Lower lobe of right lung (tissue), 2 donors: ENCODE data around the gene RECQL5. TPM values are rescaled to one million over a fixed set of nuclear protein-coding genes. Genes with fewer than 3 reads are reported as not detected.
A peak's percentile ranks its signal among the peaks of the same experiment; 100 is the strongest.

Experiments
- ATAC-seq, 2 donors: fragments of 200-7000 bp; cut with Tn5 transposase; one replicate each; pipeline ENCODE4 v1.9.1; 2020 to 2022; ENCODE audit warnings: mild to moderate bottlenecking in 2 of 2, moderate library complexity in 2 of 2
- DNase-seq: peaks from one replicate; pipeline ENCODE4 v3.0.0-alpha.2; 2020
- H3K27ac ChIP-seq: fragments of 200-600 bp; one replicate; pipeline ENCODE4 v1.8.0; 2022
- H3K27me3 ChIP-seq: fragments of 200-600 bp; one replicate; pipeline ENCODE4 v1.8.0; 2022; ENCODE audit warnings: low read depth
- H3K36me3 ChIP-seq: fragments of 200-600 bp; one replicate; pipeline ENCODE4 v1.8.0; 2022; ENCODE audit warnings: mild to moderate bottlenecking
- H3K4me1 ChIP-seq: fragments of 200-600 bp; one replicate; pipeline ENCODE4 v1.8.0; 2022
- H3K4me3 ChIP-seq: fragments of 200-600 bp; one replicate; pipeline ENCODE4 v1.8.0; 2022; ENCODE audit warnings: mild to moderate bottlenecking
- H3K9me3 ChIP-seq: fragments of 200-600 bp; one replicate; pipeline ENCODE4 v1.8.0; 2022
- CTCF ChIP-seq: fragments of 200-600 bp; IDR thresholded peaks from one replicate; pipeline ENCODE4 v1.8.0; 2022; ENCODE audit warnings: antibody characterized with exemption, mild to moderate bottlenecking
- intact Hi-C: fragments of 100-400 bp; cut with DNase I; formaldehyde crosslinking; loops from one replicate; pipeline ENCODE4 v1.11.0; 2022
- total RNA-seq: library from RNA; stranded (reverse); fragmentation: NEBNext Ultra II Directional; extraction: Animal tissue kit (Norgen Biotek cat#: 25700); gene quantifications from one replicate; pipeline ENCODE4 v1.2.1, GENCODE V29; 2021
- donor health status: DM: no; HTN: yes; CAD: no; lungs with severe emphysema.

The RECQL5 gene
- total RNA-seq, 1 donor from 2014 or later = 39.4 TPM

GRCh38 chr17:75647921-75648320, 19.0 kb downstream of the RECQL5 start:
- Histone ChIP-seq H3K27ac (no peak overlapping the region), H3K4me3 (no peak overlapping the region), H3K27me3 (no peaks in the 10 kb centered on the region), H3K36me3 (peaks cover 46% of the 10 kb centered on the region), H3K4me1 (peaks cover 30% of the 10 kb centered on the region), H3K9me3 (no peaks in the 10 kb centered on the region)
- intact Hi-C loops = no loop called here
- DNase-seq (no peak), ATAC-seq (no peak)
- no peak for TF ChIP-seq CTCF

GRCh38 chr17:75647061-75647460, 19.9 kb downstream of the RECQL5 start:
- Histone ChIP-seq H3K4me1 (peaks cover 39% of the 10 kb centered on the region), H3K27ac (peak overlapping the region; percentile 92), H3K9me3 (no peaks in the 10 kb centered on the region), H3K36me3 (peaks cover 40% of the 10 kb centered on the region), H3K4me3 (no peak overlapping the region), H3K27me3 (no peaks in the 10 kb centered on the region)
- TF ChIP-seq CTCF = no peak
- intact Hi-C loops = no loop called here
- ATAC-seq (no peak), DNase-seq (no peak)

- Histone ChIP-seq H3K27me3 (no peaks in the 10 kb centered on the region), H3K27ac (peak overlapping the region; percentile 92), H3K9me3 (no peaks in the 10 kb centered on the region), H3K4me1 (peaks cover 43% of the 10 kb centered on the region), H3K4me3 (no peak overlapping the region), H3K36me3 (peaks cover 36% of the 10 kb centered on the region)
- no peak for DNase-seq
- intact Hi-C loops = no loop called here
- TF ChIP-seq CTCF = no peak
- no peak for ATAC-seq
Measured at GRCh38 chr17:75646638-75646992, 20.3 kb downstream of the RECQL5 start.

GRCh38 chr17:75645889-75646637, 20.9 kb downstream of the RECQL5 start:
- no peak for TF ChIP-seq CTCF
- no peak overlapping the region for H3K4me3 ChIP-seq
- H3K4me1 ChIP-seq = peaks cover 43% of the 10 kb centered on the region
- peak; percentile 89 for DNase-seq
- H3K9me3 ChIP-seq = no peaks in the 10 kb centered on the region
- H3K36me3 ChIP-seq = peaks cover 30% of the 10 kb centered on the region
- no peaks in the 10 kb centered on the region for H3K27me3 ChIP-seq
- peak; percentile 92 to 93 for ATAC-seq
- intact Hi-C loops = no loop called here
- peak overlapping the region; percentile 92 for H3K27ac ChIP-seq

- Histone ChIP-seq H3K4me3 (no peak overlapping the region), H3K36me3 (peaks cover 28% of the 10 kb centered on the region), H3K27me3 (no peaks in the 10 kb centered on the region), H3K4me1 (peaks cover 43% of the 10 kb centered on the region), H3K9me3 (no peaks in the 10 kb centered on the region), H3K27ac (peak overlapping the region; percentile 92)
- ATAC-seq (peak; percentile 90 to 91), DNase-seq (peak; percentile 82)
- TF ChIP-seq CTCF = no peak
- intact Hi-C loops = no loop called here
Measured at GRCh38 chr17:75645501-75645888, 21.5 kb downstream of the RECQL5 start.
